SK-N-SH treated with all-trans-retinoic acid at 6 μM for 48 hours (cell line): ENCODE results near the gene VRK2.

Source experiments
- ATAC-seq: fragments of 200-7000 bp; cut with Tn5 transposase; 3 replicates; pipeline ENCODE4 v1.9.1; 2020; ENCODE audit warnings: mild to moderate bottlenecking, moderate library complexity
- ARNTL ChIP-seq: fragments of 450-650 bp; formaldehyde crosslinking; IDR thresholded peaks from 2 replicates; pipeline ENCODE4 v1.5.0; 2020; ENCODE audit warnings: low read depth, mild to moderate bottlenecking, moderate library complexity, borderline replicate concordance
- BACH2 ChIP-seq: fragments of 250-450 bp; sonication (Bioruptor Pico); IDR thresholded peaks from 2 replicates; pipeline ENCODE4 v1.9.0; 2021; ENCODE audit warnings: mild to moderate bottlenecking, borderline replicate concordance
- CREB5 ChIP-seq: fragments of 250-450 bp; sonication (Bioruptor Pico); IDR thresholded peaks from 2 replicates; pipeline ENCODE4 v1.5.1; 2020; ENCODE audit warnings: low read depth, mild to moderate bottlenecking, moderate library complexity
- CSDC2 ChIP-seq: fragments of 250-450 bp; sonication (Bioruptor Pico); IDR thresholded peaks from 2 replicates; pipeline ENCODE4 v1.5.0; 2020; ENCODE audit warnings: mild to moderate bottlenecking, moderate library complexity
- CSRNP3 ChIP-seq: fragments of 250-450 bp; sonication (Bioruptor Pico); IDR thresholded peaks from 2 replicates; pipeline ENCODE4 v1.5.1; 2021; ENCODE audit warnings: mild to moderate bottlenecking, moderate library complexity
- ESRRG ChIP-seq: fragments of 250-450 bp; sonication (Bioruptor Pico); IDR thresholded peaks from 2 replicates; pipeline ENCODE4 v1.6.1; 2021; ENCODE audit warnings: mild to moderate bottlenecking
- GLIS3 ChIP-seq: fragments of 250-450 bp; sonication (Bioruptor Pico); IDR thresholded peaks from 2 replicates; pipeline ENCODE4 v1.5.0; 2020; ENCODE audit warnings: mild to moderate bottlenecking, moderate library complexity
- ISL1 ChIP-seq: fragments of 250-450 bp; sonication (Bioruptor Pico); IDR thresholded peaks from 2 replicates; pipeline ENCODE4 v2.1.2; 2022; ENCODE audit warnings: mild to moderate bottlenecking, moderate library complexity
- OSR1 ChIP-seq: fragments of 250-450 bp; sonication (Bioruptor Pico); IDR thresholded peaks from 2 replicates; pipeline ENCODE4 v1.8.0; 2022; ENCODE audit warnings: moderate library complexity, mild to moderate bottlenecking, inconsistent platforms
- POU6F1 ChIP-seq: fragments of 250-450 bp; sonication (Bioruptor Pico); IDR thresholded peaks from 2 replicates; pipeline ENCODE4 v1.8.0; 2021; ENCODE audit warnings: low read depth, mild to moderate bottlenecking, moderate library complexity, borderline replicate concordance
- PPARA ChIP-seq: fragments of 250-450 bp; sonication (Bioruptor Pico); IDR thresholded peaks from 2 replicates; pipeline ENCODE4 v1.5.0; 2020; ENCODE audit warnings: mild to moderate bottlenecking, borderline replicate concordance
- RARB ChIP-seq: fragments of 250-450 bp; sonication (Bioruptor Pico); IDR thresholded peaks from 2 replicates; pipeline ENCODE4 v1.8.0; 2021; ENCODE audit warnings: mild to moderate bottlenecking, moderate library complexity
- TOX ChIP-seq: fragments of 250-450 bp; sonication (Bioruptor Pico); IDR thresholded peaks from 2 replicates; pipeline ENCODE4 v1.8.0; 2021; ENCODE audit warnings: mild to moderate bottlenecking, moderate library complexity, borderline replicate concordance
- TSHZ2 ChIP-seq: fragments of 250-450 bp; sonication (Bioruptor Pico); IDR thresholded peaks from 2 replicates; pipeline ENCODE4 v1.5.0; 2020; ENCODE audit warnings: mild to moderate bottlenecking, moderate library complexity
- ZC3H10 ChIP-seq: fragments of 250-450 bp; sonication (Bioruptor Pico); IDR thresholded peaks from 2 replicates; pipeline ENCODE4 v1.5.1; 2021; ENCODE audit warnings: mild to moderate bottlenecking, moderate library complexity
- ZFP3 ChIP-seq: fragments of 250-450 bp; sonication (Bioruptor Pico); IDR thresholded peaks from 2 replicates; pipeline ENCODE4 v1.5.0; 2020; ENCODE audit warnings: mild to moderate bottlenecking, moderate library complexity
- ZFP30 ChIP-seq: fragments of 450-650 bp; formaldehyde crosslinking; IDR thresholded peaks from 2 replicates; pipeline ENCODE4 v1.5.0; 2022; ENCODE audit warnings: mild to moderate bottlenecking, moderate library complexity
- ZNF565 ChIP-seq: fragments of 450-650 bp; formaldehyde crosslinking; conservative IDR thresholded peaks from 2 replicates; pipeline ENCODE4 v1.5.0; 2020; ENCODE audit warnings: low read depth, mild to moderate bottlenecking, moderate library complexity
- ZNF70 ChIP-seq: fragments of 450-650 bp; formaldehyde crosslinking; IDR thresholded peaks from 2 replicates; pipeline ENCODE4 v1.5.0; 2020; ENCODE audit warnings: mild to moderate bottlenecking, moderate library complexity
- ZNF8 ChIP-seq: fragments of 450-650 bp; formaldehyde crosslinking; IDR thresholded peaks from 2 replicates; pipeline ENCODE4 v1.5.0; 2020; ENCODE audit warnings: mild to moderate bottlenecking, moderate library complexity

VRK2 gene

GRCh38 chr2:58195662-58196061 lies 149.1 kb downstream of the VRK2 start:
- no peak for ATAC-seq
- no peak for TF ChIP-seq ESRRG (CRISPR knock-in tag)
- no peak for TF ChIP-seq RARB (CRISPR knock-in tag)
- TF ChIP-seq ZC3H10 (CRISPR knock-in tag), result no peak
- TF ChIP-seq GLIS3 (CRISPR knock-in tag), result no peak
- no peak for TF ChIP-seq ZFP30 (CRISPR knock-in tag)
- TF ChIP-seq CSDC2 (CRISPR knock-in tag), result no peak
- no peak for TF ChIP-seq ZNF8 (CRISPR knock-in tag)
- no peak for TF ChIP-seq ARNTL (CRISPR knock-in tag)
- TF ChIP-seq POU6F1, result no peak
- no peak for TF ChIP-seq TSHZ2 (CRISPR knock-in tag)
- no peak for TF ChIP-seq ISL1
- TF ChIP-seq ZFP3 (CRISPR knock-in tag), result no peak
- no peak for TF ChIP-seq ZNF70 (CRISPR knock-in tag)

GRCh38 chr2:58197894-58198293 lies 151.3 kb downstream of the VRK2 start:
- TF ChIP-seq BACH2 (CRISPR knock-in tag) (no peak), PPARA (CRISPR knock-in tag) (no peak), TOX (no peak), CSRNP3 (CRISPR knock-in tag) (no peak), ZFP30 (CRISPR knock-in tag) (no peak), ZC3H10 (CRISPR knock-in tag) (no peak), ZNF8 (CRISPR knock-in tag) (no peak), RARB (CRISPR knock-in tag) (no peak), ZNF565 (CRISPR knock-in tag) (no peak), ZFP3 (CRISPR knock-in tag) (no peak)

GRCh38 chr2:58202404-58202803 lies 155.8 kb downstream of the VRK2 start:
- TF ChIP-seq CREB5 (CRISPR knock-in tag), result no peak
- TF ChIP-seq TOX, result no peak
- TF ChIP-seq POU6F1, result no peak
- TF ChIP-seq CSRNP3 (CRISPR knock-in tag), result no peak
- TF ChIP-seq OSR1 (CRISPR knock-in tag), result no peak
- no peak for TF ChIP-seq ZFP3 (CRISPR knock-in tag)
- TF ChIP-seq GLIS3 (CRISPR knock-in tag), result no peak
- no peak for TF ChIP-seq ZFP30 (CRISPR knock-in tag)
- TF ChIP-seq ZNF70 (CRISPR knock-in tag), result no peak
- no peak for TF ChIP-seq ARNTL (CRISPR knock-in tag)
- TF ChIP-seq ZC3H10 (CRISPR knock-in tag), result no peak
- no peak for TF ChIP-seq CSDC2 (CRISPR knock-in tag)
- no peak for TF ChIP-seq BACH2 (CRISPR knock-in tag)
- no peak for TF ChIP-seq ESRRG (CRISPR knock-in tag)
- TF ChIP-seq ZNF565 (CRISPR knock-in tag), result no peak
- no peak for ATAC-seq

More at GRCh38 chr2:58197894-58198293, 151.3 kb downstream of the VRK2 start:
- no peak for ATAC-seq
